Lower leg skin (tissue), 3 donors: Measurements from ENCODE around the gene AFAP1L1.

Source experiments
- CTCF ChIP-seq, 3 donors: fragments of 450-650 bp; IDR thresholded peaks; one replicate each; pipeline ENCODE4 v1.5.1; 2016; ENCODE audit warnings: antibody characterized with exemption in 3 of 3, mild to moderate bottlenecking in 3 of 3, moderate library complexity in 2 of 3
- POLR2A ChIP-seq, 2 donors: fragments of 450-650 bp; IDR thresholded peaks; one replicate each; pipeline ENCODE4 v1.6.1; 2016 to 2017; ENCODE audit warnings: antibody characterized with exemption in 2 of 2, mild to moderate bottlenecking in 1 of 2, moderate library complexity in 1 of 2

- no peak for TF ChIP-seq POLR2A (IDR thresholded peaks at IDR 0.05)
- no peak for TF ChIP-seq CTCF (IDR thresholded peaks at IDR 0.05)
These were observed 45.8 kb downstream of the AFAP1L1 start for GRCh38 chr5:149317281-149318048.
